K562 (cell line): Measurements from ENCODE around the gene SYN1. TPM values are rescaled to one million over a fixed set of nuclear protein-coding genes. Genes with fewer than 3 reads are reported as not detected.

Experiments
- ATAC-seq: fragments of 200-7000 bp; cut with Tn5 transposase; 3 replicates; pipeline ENCODE4 v1.9.1; 2020; ENCODE audit warnings: moderate library complexity
- BruUV-seq: library from RNA; stranded (reverse); fragments of 400-500 nt; replicated peaks from 2 replicates; lab custom pipeline; 2021; lab: Mats Ljungman, UMichigan
- CTCF ChIA-PET: fragments of 300-600 bp; formaldehyde crosslinking; extraction: SDS; loops from one replicate; lab custom pipeline; 2021; ENCODE audit warnings: low intra/inter-chr PET ratio; lab: Yijun Ruan, JAX
- POLR2A ChIA-PET: fragments of 300-600, 350-650 bp; sonication (Branson Sonifier 250); formaldehyde crosslinking; extraction: SDS; loops from one replicate; lab custom pipeline; 2021; ENCODE audit warnings: antibody characterized with exemption, inconsistent platforms; lab: Yijun Ruan, JAX
- DNase-seq, 4 experiments: peaks; one replicate each; pipeline versions ENCODE4 v3.0.0 to v3.0.0-alpha.2; 2011 to 2018; ENCODE audit warnings: low spot score in 3 of 4, mixed read lengths in 3 of 4; ENCODE audit errors: extremely low read depth in 1 of 4
- FAIRE-seq: peaks from 2 replicates; lab custom pipeline; 2011; peaks lifted over from hg19 to GRCh38; lab: Jason Lieb, UNC
- H2AFZ ChIP-seq: 2 replicates; pipeline ENCODE4 v1.6.0; 2011; ENCODE audit warnings: low read depth, low read length, control low read depth, inconsistent platforms
- H3K27ac ChIP-seq: fragments of 200-600 bp; 3 replicates; pipeline ENCODE4 v1.8.0; 2011; ENCODE audit warnings: low read depth, mild to moderate bottlenecking, control low read depth, inconsistent platforms, low read length, moderate library complexity, mixed read lengths; ENCODE audit errors: extremely low read depth
- H3K27me3 ChIP-seq, 2 experiments: fragments of 300-600 bp in 1 of 2; 2 replicates in 1 of 2; 3 replicates in 1 of 2; pipeline versions ENCODE4 v1.6.0 to v1.8.0; 2011; ENCODE audit warnings: inconsistent platforms in 2 of 2, low read length in 2 of 2, mild to moderate bottlenecking in 1 of 2, mixed read lengths in 1 of 2, moderate library complexity in 1 of 2; ENCODE audit not compliant: control insufficient read depth in 2 of 2, insufficient read depth in 2 of 2
- H3K36me3 ChIP-seq: fragments of 300-600 bp; 3 replicates; pipeline ENCODE4 v1.8.0; 2011; ENCODE audit warnings: mild to moderate bottlenecking, low read length, inconsistent platforms; ENCODE audit not compliant: control insufficient read depth, insufficient read depth
- H3K4me1 ChIP-seq, 2 experiments: fragments of 200-600 bp in 1 of 2; replicated peaks in 1 of 2; 2 replicates in 1 of 2; 3 replicates in 1 of 2; pipeline versions ENCODE4 v1.5.1 to v1.8.0; 2011; ENCODE audit warnings: inconsistent platforms in 2 of 2, low read length in 2 of 2, mild to moderate bottlenecking in 1 of 2, mixed read lengths in 1 of 2, moderate library complexity in 1 of 2; ENCODE audit not compliant: control insufficient read depth in 2 of 2, insufficient read depth in 2 of 2
- H3K4me2 ChIP-seq: 2 replicates; pipeline ENCODE4 v1.6.1; 2011; ENCODE audit warnings: low read length, control low read depth, inconsistent platforms, mixed read lengths; ENCODE audit not compliant: insufficient read depth
- H3K4me3 ChIP-seq: fragments of 200-600 bp; sonication (generic), shearing (Covaris generic); 2 replicates; pipeline ENCODE4 v1.5.1; 2016; ENCODE audit warnings: control low read depth, inconsistent platforms
- H3K79me2 ChIP-seq: fragments of 200-600 bp; 3 replicates; pipeline ENCODE4 v1.8.0; 2011; ENCODE audit warnings: low read length, inconsistent platforms; ENCODE audit not compliant: control insufficient read depth, insufficient read depth
- H3K9ac ChIP-seq, 2 experiments: 2 replicates each; pipeline versions ENCODE4 v1.6.0 to v1.6.1; 2011; ENCODE audit warnings: low read depth in 2 of 2, low read length in 2 of 2, control low read depth in 1 of 2, inconsistent platforms in 1 of 2, mild to moderate bottlenecking in 1 of 2, mixed read lengths in 1 of 2; ENCODE audit not compliant: insufficient read depth in 1 of 2
- H3K9me1 ChIP-seq: one replicate; pipeline ENCODE4 v1.6.0; 2011; ENCODE audit warnings: inconsistent platforms, mild to moderate bottlenecking, low read length, moderate library complexity; ENCODE audit not compliant: control insufficient read depth, insufficient read depth
- H3K9me3 ChIP-seq: replicated peaks from 2 replicates; pipeline ENCODE4 v1.5.1; 2011; ENCODE audit warnings: low read depth, low read length, inconsistent platforms; ENCODE audit not compliant: control insufficient read depth, insufficient read depth
- H4K20me1 ChIP-seq: replicated peaks from 2 replicates; pipeline ENCODE4 v1.6.1; 2011; ENCODE audit warnings: low read length, inconsistent platforms, mixed read lengths; ENCODE audit not compliant: control insufficient read depth, insufficient read depth
- CTCF ChIP-seq, 3 experiments: IDR thresholded peaks in 2 of 3; conservative IDR thresholded peaks in 1 of 3; 2 replicates each; pipeline ENCODE4 v1.5.1; 2011 to 2012; ENCODE audit warnings: low read length in 3 of 3, mild to moderate bottlenecking in 3 of 3, control low read depth in 2 of 3, improper control_type of control experiment in 1 of 3, inconsistent platforms in 1 of 3, low read depth in 1 of 3, mixed read lengths in 1 of 3, moderate library complexity in 1 of 3; ENCODE audit not compliant: insufficient read depth in 2 of 3
- E2F4 ChIP-seq: sonication (generic); formaldehyde crosslinking; IDR thresholded peaks from 2 replicates; pipeline ENCODE4 v1.8.0; 2022; ENCODE audit warnings: mild to moderate bottlenecking, low read depth, missing genetic modification reagents
- HDGF ChIP-seq: fragments of 450-650 bp; IDR thresholded peaks from 2 replicates; pipeline ENCODE4 v1.6.1; 2016
- KDM1A ChIP-seq, 2 experiments: fragments of 450-650 bp; IDR thresholded peaks; 2 replicates each; pipeline ENCODE4 v1.6.1; 2016; ENCODE audit warnings: mild to moderate bottlenecking in 2 of 2
- NEUROD1 ChIP-seq: fragments of 150-350 bp; IDR thresholded peaks from 2 replicates; pipeline ENCODE4 v1.6.1; 2014; ENCODE audit warnings: borderline replicate concordance, low read length, low read depth; ENCODE audit not compliant: partially characterized antibody
- RAD21 ChIP-seq, 2 experiments: fragments of 250-450 bp in 1 of 2; fragments of 450-650 bp in 1 of 2; sonication (Bioruptor Pico) in 1 of 2; formaldehyde crosslinking in 1 of 2; IDR thresholded peaks in 1 of 2; conservative IDR thresholded peaks in 1 of 2; 2 replicates each; pipeline versions ENCODE4 v1.4.0 to v1.8.0; 2020 to 2022; ENCODE audit warnings: mild to moderate bottlenecking in 2 of 2, moderate library complexity in 1 of 2
- RBFOX2 ChIP-seq: fragments of 200-400 bp; formaldehyde crosslinking; IDR thresholded peaks from 2 replicates; pipeline ENCODE4 v1.6.1; 2017; ENCODE audit warnings: low read depth, mild to moderate bottlenecking, low read length, moderate library complexity
- ZNF778 ChIP-seq: fragments of 450-650 bp; formaldehyde crosslinking; IDR thresholded peaks from 2 replicates; pipeline ENCODE4 v1.4.0; 2020; ENCODE audit warnings: mild to moderate bottlenecking, moderate library complexity
- WGBS: fragments of 100-300 bp; shearing (Covaris generic); methylation state at CpG from one replicate; pipeline ENCODE4 v1.1.6; 2016; ENCODE audit warnings: low coverage, mixed read lengths; ENCODE audit not compliant: insufficient coverage; ENCODE audit errors: missing lambda C conversion rate; 5-methylcytosine and 5-hydroxymethylcytosine counted together
- in situ Hi-C: fragments of 300-500 bp; cut with MboI; formaldehyde crosslinking; loops from 4 replicates; pipeline ENCODE4 v1.15.0; 2018; ENCODE audit warnings: inconsistent platforms, mixed read lengths
- intact Hi-C: fragments of 100-400 bp; cut with micrococcal nuclease; formaldehyde crosslinking; loops from 2 replicates; pipeline ENCODE4 v1.14.2; 2022
- polyA plus RNA-seq, 8 experiments: library from polyadenylated mRNA; depleted of rRNA in 4 of 8; stranded (reverse) in 5 of 8; unstranded in 3 of 8; fragments of >200 nt; fragmentation: Nextera tagmentation in 2 of 8; fragmentation: Illumina TruSeq in 1 of 8; extraction: Ambion mirVana in 2 of 8; extraction: Trizol in 1 of 8; gene quantifications; 2 replicates each; pipeline versions ENCODE4 v1.2.1 to v1.2.3, GENCODE V29; 2011 to 2014; ENCODE audit warnings: inconsistent platforms in 1 of 8, missing spikeins in 1 of 8
- total RNA-seq, 7 experiments: library from RNA; depleted of rRNA in 6 of 7; stranded (reverse); fragments of >200 nt in 6 of 7; fragmentation: Illumina TruSeq in 2 of 7; extraction: Trizol in 2 of 7; gene quantifications; 2 replicates each; pipeline versions ENCODE4 v1.2.1 to v1.2.3, GENCODE V29; 2011 to 2021; ENCODE audit warnings: low replicate concordance in 1 of 7

Gene SYN1
- total and polyA plus RNA-seq, 9 of the 15 experiments (the other 6 are each of a cell fraction or from before 2014, with no cell fraction given): 0.01 to 0.28 (median 0.18) TPM; not detected in 2

GRCh38 chrX:47645530-47645929, 25.9 kb upstream of the SYN1 start:
- DNase-seq (no peak), FAIRE-seq (no peak), ATAC-seq (no peak)
- Histone ChIP-seq H3K9ac (no peak overlapping the region), H3K27me3 (no peaks in the 10 kb centered on the region), H4K20me1 (no peaks in the 10 kb centered on the region), H3K79me2 (peaks cover 62% of the 10 kb centered on the region), H3K4me2 (no peak overlapping the region), H3K9me3 (no peaks in the 10 kb centered on the region), H3K36me3 (peaks cover 73% of the 10 kb centered on the region; the same call in 2 of the 3 replicates), H2AFZ (no peak overlapping the region), H3K4me3 (no peak overlapping the region), H3K4me1 (peaks cover 9 to 21% of the 10 kb centered on the region in 2 experiments; a peak in 4 of 5 replicates), H3K9me1 (peaks cover 5% of the 10 kb centered on the region), H3K27ac (no peak overlapping the region)
- ChIA-PET POLR2A (no interaction called here), CTCF (no interaction called here)
- BruUV-seq: no TSS peak
- WGBS: 67% methylated on average over 8 of the region's 10 CpGs
- intact Hi-C loops (loop anchor here (5.0 kb wide), 1 partner anchor 83 kb away; the partner anchor contains the start of gene ARAF), in situ Hi-C loops (no loop called here)
- TF ChIP-seq NEUROD1 (no peak), KDM1A (IDR thresholded peaks at IDR 0.05) (0 out of 4 replicates have a peak, but pooled peaks of 1 of the 2 experiments have one; percentile 15), ZNF778 (no peak)
- TF ChIP-seq, all 486 proteins: peak for 1

- no TSS peak for BruUV-seq
- no peaks in the 10 kb centered on the region for H3K27me3 ChIP-seq
- no peak overlapping the region for H3K4me3 ChIP-seq
- no peak overlapping the region for H2AFZ ChIP-seq
- peak; percentile 75 for ATAC-seq
- WGBS: 78% methylated on average over 9 of the region's 12 CpGs
- CTCF ChIA-PET: no interaction called here
- in situ Hi-C loops: no loop called here
- H3K4me2 ChIP-seq: no peak overlapping the region
- no peak overlapping the region for H3K27ac ChIP-seq
- TF ChIP-seq RBFOX2: peak; percentile 21; the same call in 1 of the 2 replicates
- TF ChIP-seq E2F4: no peak
- peak; percentile 38 to 44 (median 43) for TF ChIP-seq CTCF (IDR thresholded peaks at IDR 0.05 in 2 of 3, conservative IDR thresholded peaks at IDR 0.05 in 1 of 3; ENCODE audit: insufficient read depth in 2 of 3, low read depth in 1 of 3, low read length in 3 of 3)
- TF ChIP-seq RAD21 (CRISPR knock-in tag; conservative IDR thresholded peaks at IDR 0.05 in 1 of 2, IDR thresholded peaks at IDR 0.05 in 1 of 2): peak in 1 of 2 experiments; percentile 12; a peak in 1 of 4 replicates
- TF ChIP-seq HDGF: no peak
- TF ChIP-seq, all 486 proteins: peak for 3
- Histone ChIP-seq H3K4me1 (peaks cover 9 to 21% of the 10 kb centered on the region in 2 experiments; a peak in 4 of 5 replicates), H3K9me1 (peaks cover 5% of the 10 kb centered on the region), H3K9me3 (no peaks in the 10 kb centered on the region), H4K20me1 (no peaks in the 10 kb centered on the region), H3K79me2 (peaks cover 54% of the 10 kb centered on the region), H3K36me3 (peaks cover 82% of the 10 kb centered on the region), H3K9ac (no peak overlapping the region)
- intact Hi-C loops: loop anchor here (5.0 kb wide), 1 partner anchor 82 kb away; the partner anchor contains the start of gene ARAF
- DNase-seq (peak in 2 of 4 experiments; percentile 33 to 39), FAIRE-seq (no peak)
- POLR2A ChIA-PET: interaction anchor here (0.7 to 1.2 kb wide), 3 partner anchors 26 to 407 kb away, joined by 3 read pairs; no protein-coding TSS in a partner anchor
Measured at GRCh38 chrX:47644557-47645091, 25.0 kb upstream of the SYN1 start.
